Subcutaneous abdominal adipose tissue (tissue), 5 donors: Measurements from ENCODE around the gene EEF2K.

Experiments used
- H3K27ac ChIP-seq: one replicate; pipeline ENCODE4 v1.7.0; 2013; ENCODE audit warnings: low read depth, mild to moderate bottlenecking, inconsistent platforms, low read length, moderate library complexity
- H3K27me3 ChIP-seq, 5 donors: one replicate each; pipeline ENCODE4 v1.7.0; 2013; ENCODE audit warnings: low read length in 5 of 5, inconsistent platforms in 1 of 5; ENCODE audit not compliant: control insufficient read depth in 5 of 5, insufficient read depth in 4 of 5
- H3K36me3 ChIP-seq, 5 donors: one replicate each; pipeline ENCODE4 v1.7.0; 2013; ENCODE audit warnings: low read length in 5 of 5; ENCODE audit not compliant: control insufficient read depth in 5 of 5, insufficient read depth in 5 of 5
- H3K4me1 ChIP-seq, 5 donors: one replicate each; pipeline ENCODE4 v1.7.0; 2013; ENCODE audit warnings: low read length in 5 of 5, mild to moderate bottlenecking in 3 of 5, moderate library complexity in 1 of 5; ENCODE audit not compliant: control insufficient read depth in 5 of 5, insufficient read depth in 5 of 5
- H3K4me3 ChIP-seq, 5 donors: one replicate each; pipeline ENCODE4 v1.7.0; 2013; ENCODE audit warnings: low read length in 5 of 5, low read depth in 1 of 5
- H3K9ac ChIP-seq, 5 donors: one replicate each; pipeline ENCODE4 v1.7.0; 2013; ENCODE audit warnings: low read length in 5 of 5, mild to moderate bottlenecking in 4 of 5, moderate library complexity in 3 of 5
- H3K9me3 ChIP-seq, 5 donors: one replicate each; pipeline ENCODE4 v1.7.0; 2013; ENCODE audit warnings: low read length in 5 of 5; ENCODE audit not compliant: control insufficient read depth in 5 of 5
- donor health status: healthy.
- donor health status: healthy.
- donor health status: healthy.
- donor health status: healthy.
- donor health status: healthy.

EEF2K gene

GRCh38 chr16:22282254-22282892 lies 76.3 kb downstream of the EEF2K start:
- H3K36me3 ChIP-seq, result peaks cover 12 to 88% (median 71%) of the 10 kb centered on the region in 5 donors

GRCh38 chr16:22284637-22285036 lies 78.6 kb downstream of the EEF2K start:
- Histone ChIP-seq H3K9me3 (no peaks in the 10 kb centered on the region), H3K27me3 (no peaks in the 10 kb centered on the region), H3K27ac (no peak overlapping the region), H3K9ac (peak overlapping the region in 1 of 5 donors; percentile 5), H3K4me3 (no peak overlapping the region), H3K36me3 (peaks cover 10 to 67% (median 51%) of the 10 kb centered on the region in 5 donors), H3K4me1 (peaks cover 0 to 9% (median 6%) of the 10 kb centered on the region in 5 donors)

More at GRCh38 chr16:22282254-22282892, 76.3 kb downstream of the EEF2K start:
- Histone ChIP-seq H3K27me3 (no peaks in the 10 kb centered on the region), H3K9ac (no peak overlapping the region), H3K9me3 (no peaks in the 10 kb centered on the region), H3K4me3 (no peak overlapping the region), H3K27ac (no peak overlapping the region), H3K4me1 (peaks cover 0 to 9% (median 6%) of the 10 kb centered on the region in 5 donors)

GRCh38 chr16:22285080-22285479 lies 79.0 kb downstream of the EEF2K start:
- Histone ChIP-seq H3K4me1 (peaks cover 0 to 9% (median 6%) of the 10 kb centered on the region in 5 donors), H3K9me3 (no peaks in the 10 kb centered on the region), H3K9ac (no peak overlapping the region), H3K36me3 (peaks cover 10 to 63% (median 46%) of the 10 kb centered on the region in 5 donors), H3K27me3 (no peaks in the 10 kb centered on the region), H3K4me3 (no peak overlapping the region), H3K27ac (no peak overlapping the region)

- H3K4me3 ChIP-seq, result no peak overlapping the region
- H3K4me1 ChIP-seq, result peaks cover 0 to under 1% (median 0%) of the 10 kb centered on the region in 5 donors
- H3K9ac ChIP-seq, result no peak overlapping the region
- no peak overlapping the region for H3K27ac ChIP-seq
- no peaks in the 10 kb centered on the region for H3K27me3 ChIP-seq
- H3K9me3 ChIP-seq, result no peaks in the 10 kb centered on the region
- peaks cover 0 to 7% (median 6%) of the 10 kb centered on the region in 5 donors for H3K36me3 ChIP-seq
Observed at GRCh38 chr16:22291020-22291419, 84.9 kb downstream of the EEF2K start.

GRCh38 chr16:22291860-22292318 lies 85.8 kb downstream of the EEF2K start:
- H3K4me1 ChIP-seq, result peaks cover 0 to 8% (median 7%) of the 10 kb centered on the region in 5 donors
- H3K9ac ChIP-seq, result no peak overlapping the region
- no peaks in the 10 kb centered on the region for H3K9me3 ChIP-seq
- no peak overlapping the region for H3K4me3 ChIP-seq
- no peak overlapping the region for H3K27ac ChIP-seq
- no peaks in the 10 kb centered on the region for H3K27me3 ChIP-seq
- H3K36me3 ChIP-seq, result no peaks in the 10 kb centered on the region

- no peaks in the 10 kb centered on the region for H3K27me3 ChIP-seq
- H3K4me1 ChIP-seq, result peaks cover 0 to 8% (median 7%) of the 10 kb centered on the region in 5 donors
- no peaks in the 10 kb centered on the region for H3K36me3 ChIP-seq
- no peak overlapping the region for H3K27ac ChIP-seq
- no peak overlapping the region for H3K9ac ChIP-seq
- H3K9me3 ChIP-seq, result no peaks in the 10 kb centered on the region
- no peak overlapping the region for H3K4me3 ChIP-seq
Observed at GRCh38 chr16:22292320-22292719, 86.2 kb downstream of the EEF2K start.

- Histone ChIP-seq H3K4me1 (peaks cover 3 to 18% (median 14%) of the 10 kb centered on the region in 5 donors), H3K27ac (no peak overlapping the region), H3K4me3 (no peak overlapping the region), H3K36me3 (no peaks in the 10 kb centered on the region), H3K27me3 (no peaks in the 10 kb centered on the region), H3K9ac (no peak overlapping the region), H3K9me3 (no peaks in the 10 kb centered on the region)
Observed at GRCh38 chr16:22293137-22294106, 87.3 kb downstream of the EEF2K start.

- Histone ChIP-seq H3K27ac (no peak overlapping the region), H3K9ac (peak overlapping the region in 4 of 5 donors; percentile 63 to 86 (median 73)), H3K9me3 (no peaks in the 10 kb centered on the region), H3K4me1 (peaks cover 4 to 27% (median 26%) of the 10 kb centered on the region in 5 donors), H3K4me3 (peak overlapping the region; percentile 70 to 93 (median 84)), H3K27me3 (no peaks in the 10 kb centered on the region), H3K36me3 (no peaks in the 10 kb centered on the region)
Observed at GRCh38 chr16:22296225-22297113, 90.4 kb downstream of the EEF2K start.

GRCh38 chr16:22297114-22297870 lies 91.2 kb downstream of the EEF2K start, which contains the start of gene POLR3E:
POLR3E (plus strand) TSS chr16:22297409; CDS start chr16:22302969, 5,560 bp downstream.
- Histone ChIP-seq H3K4me1 (peaks cover 4 to 27% (median 26%) of the 10 kb centered on the region in 5 donors), H3K4me3 (peak within 1 kb of the TSS; percentile 86 to 94 (median 90)), H3K27me3 (no peaks in the 10 kb centered on the region), H3K36me3 (peaks cover 0 to 6% (median 5%) of the 10 kb centered on the region in 5 donors), H3K27ac (peak within 1 kb of the TSS; percentile 97), H3K9me3 (no peaks in the 10 kb centered on the region), H3K9ac (peak within 1 kb of the TSS; percentile 12 to 98 (median 94))
